Measurements from ENCODE around the gene C18orf32. TPM values are rescaled to one million over a fixed set of nuclear protein-coding genes. Genes with fewer than 3 reads are reported as not detected.
"Not testable (repeated sequence)": the region's sequence is repeated elsewhere in the genome, so short reads cannot be mapped to it uniquely, and the experiment has no call there.

Gene C18orf32
- polyA plus RNA-seq, 3 donors = 40.4 to 42.7 (median 41.6) TPM

DNA sequence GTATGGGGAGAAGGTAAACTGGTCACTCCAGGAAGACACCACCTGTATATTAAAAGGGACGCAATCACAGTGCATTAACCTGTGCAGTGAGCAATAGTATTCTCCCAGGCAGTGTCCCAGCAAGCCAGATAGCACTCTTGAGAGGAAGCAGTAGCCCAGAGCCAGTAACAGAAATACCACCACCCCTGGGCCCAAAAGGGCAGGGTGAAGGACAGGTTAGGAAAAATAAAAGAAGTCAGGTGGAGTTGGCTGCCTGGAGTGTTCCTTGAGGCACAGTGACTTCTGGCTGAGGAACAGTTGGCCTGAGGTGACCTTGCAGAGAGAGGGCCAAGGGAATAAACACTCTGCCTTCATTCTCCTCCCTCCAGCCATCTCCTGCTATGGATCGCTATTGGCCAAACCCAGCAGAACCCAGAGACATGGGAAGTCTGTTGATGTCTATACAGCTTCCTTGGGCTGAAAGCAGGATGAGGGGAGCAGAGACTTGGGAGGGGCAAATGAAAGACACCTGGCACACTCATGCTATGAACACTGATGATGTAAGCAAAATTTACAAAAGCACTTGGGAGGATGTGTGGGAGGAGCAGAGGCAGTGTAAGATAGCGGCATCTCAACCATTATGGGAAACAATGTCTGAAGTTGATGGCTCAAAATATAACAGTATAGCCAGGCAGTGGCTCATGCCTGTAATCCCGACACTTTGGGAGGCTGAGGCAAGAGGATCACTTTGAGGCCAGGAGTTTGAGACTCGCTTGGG is 7.5 kb downstream of the C18orf32 start:
- WGBS, 3 donors = 84 to 95% (median 92%) methylated on average over 5 of the region's 5 CpGs
- H3K27ac ChIP-seq (ENCODE audit: low read depth, low read length) = no peak overlapping the region

DNA sequence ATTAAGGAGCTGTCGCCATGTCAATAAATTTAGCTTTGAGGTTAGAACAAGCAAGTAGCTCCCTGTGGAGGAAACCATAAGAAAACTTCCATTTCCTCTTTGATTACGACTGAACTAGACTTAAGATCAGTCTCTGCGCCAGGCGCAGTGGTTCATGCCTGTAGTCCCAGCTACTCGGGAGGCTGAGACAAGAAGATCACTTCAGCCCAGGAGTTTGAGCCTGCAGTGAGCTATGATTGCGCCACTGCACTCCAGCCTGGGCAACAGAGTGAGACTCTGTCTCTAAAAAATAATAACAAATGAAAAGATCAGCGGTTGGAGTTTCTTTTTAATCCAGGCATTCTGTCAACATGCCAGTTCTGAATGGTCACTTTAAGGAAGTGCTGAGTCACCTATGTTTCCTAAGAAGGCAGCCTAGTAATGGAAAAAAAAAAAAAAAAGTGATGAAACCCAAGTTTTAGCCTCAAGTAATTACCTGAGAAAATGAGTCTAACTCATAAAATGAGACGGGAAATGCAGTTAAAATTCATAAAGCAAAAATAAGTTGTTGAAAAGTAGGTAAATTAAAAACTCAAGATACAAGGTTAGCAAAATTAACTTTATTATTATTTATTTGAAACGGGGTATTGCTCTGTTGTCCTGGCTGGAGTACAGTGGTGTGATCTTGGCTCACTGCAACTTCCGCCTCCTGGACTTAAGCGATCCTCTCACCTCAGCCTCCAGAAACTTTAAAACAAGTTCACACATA is 10.2 kb downstream of the C18orf32 start:
- H3K27ac ChIP-seq (ENCODE audit: low read depth, low read length) = no peak overlapping the region
- WGBS, 3 donors = 41 to 73% (median 46%) methylated on average over 11 of the region's 11 CpGs

DNA sequence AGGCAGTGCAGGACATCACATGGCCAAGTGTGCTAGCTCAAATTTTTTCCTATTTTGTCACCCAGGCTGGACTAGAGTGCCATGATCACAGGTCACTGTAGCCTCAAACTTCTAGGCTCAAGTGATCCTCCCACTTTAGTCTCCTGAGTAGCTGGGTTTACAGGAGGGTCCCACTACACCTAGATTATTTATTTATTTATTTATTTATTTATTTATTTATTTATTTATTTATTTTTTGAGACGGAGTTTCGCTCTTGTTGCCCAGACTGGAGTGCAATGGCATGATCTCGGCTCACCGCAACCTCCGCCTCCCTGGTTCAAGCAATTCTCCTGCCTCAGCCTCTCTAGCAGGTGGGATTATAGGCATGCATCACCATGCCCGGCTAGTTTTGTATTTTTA is 12.1 kb downstream of the C18orf32 start:
- 94 to 97% (median 94%) methylated on average over 6 of the region's 6 CpGs for WGBS, 3 donors
- H3K27ac ChIP-seq (ENCODE audit: low read depth, low read length) = not testable (repeated sequence)

DNA sequence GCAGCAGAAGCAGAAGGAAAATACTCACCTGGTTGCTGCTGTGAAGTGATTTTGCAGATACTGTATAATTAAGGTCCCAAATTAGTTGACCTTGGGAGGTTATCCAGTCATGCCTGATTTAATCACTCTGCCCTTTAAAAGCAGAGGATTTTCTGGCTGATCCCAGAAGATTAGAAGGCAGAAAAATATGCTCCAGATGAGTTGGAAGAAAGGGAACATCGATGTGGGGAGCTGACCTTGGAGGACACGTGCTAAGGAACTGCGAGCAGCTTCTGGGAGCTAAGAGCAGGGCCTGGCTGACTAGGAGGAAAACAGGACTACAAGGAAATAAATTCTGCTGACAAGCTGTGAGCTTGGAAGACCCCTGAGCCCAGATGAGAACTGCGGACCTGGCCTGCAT is 13.3 kb downstream of the C18orf32 start:
- 40 to 78% (median 75%) methylated on average over 4 of the region's 4 CpGs for WGBS, 3 donors
- no peak overlapping the region for H3K27ac ChIP-seq (ENCODE audit: low read depth, low read length)

DNA sequence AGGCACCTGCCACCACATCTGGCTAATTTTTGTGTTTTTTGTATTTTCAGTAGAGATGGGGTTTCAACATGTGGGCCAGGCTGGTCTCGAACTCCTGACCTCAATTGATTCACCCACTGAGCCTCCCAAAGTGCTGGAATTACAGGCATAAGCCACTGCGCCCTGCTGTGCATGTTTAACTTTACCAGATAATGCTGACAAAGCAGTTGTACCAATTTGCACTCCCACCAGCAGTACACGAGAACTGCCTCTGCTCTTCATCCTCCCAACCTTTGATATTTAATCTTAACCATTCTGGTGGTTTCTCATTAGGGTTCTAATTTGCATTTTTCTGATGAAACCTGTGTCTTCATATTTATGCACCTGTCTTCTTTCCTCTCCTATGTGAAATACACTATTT is 14.6 kb downstream of the C18orf32 start:
- 80 to 85% (median 82%) methylated on average over 3 of the region's 3 CpGs for WGBS, 3 donors
- no peak overlapping the region for H3K27ac ChIP-seq (ENCODE audit: low read depth, low read length)

DNA sequence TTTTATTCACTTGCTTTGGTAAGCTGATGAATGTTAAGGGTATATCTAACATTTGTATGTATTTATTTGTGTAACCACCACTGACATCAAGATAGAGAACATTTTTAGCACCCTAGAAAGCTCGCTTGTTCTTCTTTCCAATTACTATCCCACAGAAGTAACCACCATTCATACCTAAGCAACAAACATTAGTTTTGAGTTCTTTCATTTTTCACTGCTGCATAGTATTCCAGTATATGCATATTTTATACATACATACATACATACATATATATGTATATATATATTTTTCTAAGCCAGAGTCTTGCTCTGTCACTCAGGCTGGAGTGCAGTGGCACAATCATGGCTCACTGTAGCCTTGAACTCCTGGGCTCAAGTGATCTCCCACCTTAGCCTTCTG is 15.5 kb downstream of the C18orf32 start:
- WGBS, 3 donors = 91 to 96% (median 95%) methylated on average over 1 of the region's 1 CpG
- no peak overlapping the region for H3K27ac ChIP-seq (ENCODE audit: low read depth, low read length)

DNA sequence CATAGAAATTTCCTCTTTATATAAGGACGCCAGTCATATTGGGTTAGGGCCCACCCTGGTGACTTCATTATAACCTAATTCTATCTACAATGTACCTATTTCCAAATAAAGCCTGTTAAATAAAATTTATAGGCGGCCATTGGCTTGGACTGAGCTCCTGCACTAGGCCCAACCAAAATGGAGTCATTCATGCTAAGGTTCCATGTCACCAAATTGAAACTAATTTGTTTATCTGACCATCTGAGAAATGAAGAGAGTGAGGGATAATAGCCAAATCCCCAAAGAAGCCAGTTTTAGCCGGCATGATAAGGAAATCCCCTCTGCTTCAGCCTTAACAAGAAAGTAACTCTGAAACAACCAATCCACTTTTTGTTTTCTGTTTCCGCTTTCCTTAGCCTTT is 19.4 kb downstream of the C18orf32 start:
- H3K27ac ChIP-seq (ENCODE audit: low read depth, low read length) = no peak overlapping the region
- 88 to 92% (median 90%) methylated on average over 4 of the region's 4 CpGs for WGBS, 3 donors

DNA sequence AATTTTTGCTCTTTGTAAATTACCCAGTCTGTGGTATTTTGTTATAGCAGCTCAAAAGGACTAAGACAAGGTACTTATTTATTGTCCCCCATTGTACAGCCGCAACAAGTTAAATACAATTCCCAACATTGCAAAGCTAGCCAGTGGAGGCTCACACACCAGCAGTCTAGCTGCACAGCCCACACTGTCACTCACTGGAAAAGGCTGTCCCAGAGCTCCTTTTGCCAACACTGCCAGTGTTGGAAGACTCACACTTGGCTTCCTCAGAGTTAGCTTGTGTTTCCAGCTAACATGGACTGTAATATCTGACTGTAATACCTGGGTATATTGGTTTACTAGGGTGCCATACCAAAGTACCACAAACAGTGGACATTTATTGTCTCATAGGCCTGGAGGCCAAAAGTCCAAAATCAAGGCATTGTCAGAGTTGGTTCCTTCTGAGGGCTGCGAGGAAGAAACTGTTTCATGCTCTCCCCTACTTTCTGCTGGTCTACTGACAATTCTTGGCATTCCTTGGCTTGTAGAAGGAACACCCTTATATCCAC is 19.9 kb downstream of the C18orf32 start:
- H3K27ac ChIP-seq (ENCODE audit: low read depth, low read length) = no peak overlapping the region
- WGBS, 3 donors = 93 to 98% (median 96%) methylated on average over 2 of the region's 2 CpGs

DNA sequence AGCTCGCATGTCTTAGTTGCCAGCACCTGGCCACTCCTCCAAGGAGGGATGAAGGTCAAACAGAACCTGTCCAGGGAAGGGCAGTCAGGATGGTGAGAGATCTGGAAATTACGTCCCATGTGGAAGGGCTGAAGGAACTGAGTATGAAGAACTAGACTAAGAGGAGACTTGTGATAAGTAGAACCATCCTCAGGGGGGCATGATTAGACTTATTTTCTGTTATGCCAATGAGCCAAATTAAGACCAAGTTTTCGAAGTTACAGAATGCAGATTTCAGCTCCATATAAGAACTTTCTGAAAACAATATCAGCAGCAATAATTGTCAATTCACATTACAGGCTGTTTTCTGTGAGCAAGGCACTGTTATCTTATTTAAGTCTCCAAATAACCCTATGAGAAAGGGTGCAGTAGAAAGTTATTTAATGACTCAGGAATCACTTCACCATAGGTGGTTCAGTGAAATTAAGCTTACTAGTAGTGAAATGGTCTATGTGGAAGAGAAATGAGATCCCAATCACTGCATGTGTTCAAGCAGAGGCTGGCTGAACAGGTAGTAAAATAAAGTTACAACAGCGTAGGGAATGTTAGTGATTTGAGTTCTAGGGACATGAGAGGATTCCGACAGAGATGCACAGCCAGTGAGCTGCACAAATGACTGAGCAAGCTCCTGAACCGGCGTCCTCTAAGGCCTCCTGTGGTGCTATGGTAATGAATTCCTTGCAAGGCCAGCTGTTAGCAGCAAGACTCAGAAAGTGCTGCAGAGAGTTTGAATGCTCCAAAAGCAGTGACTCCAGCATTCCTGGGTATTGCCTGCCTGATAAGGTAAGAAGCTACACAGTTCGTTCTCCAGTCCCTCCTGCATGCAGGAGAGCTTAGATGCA is 22.1 kb downstream of the C18orf32 start:
- no peak overlapping the region for H3K27ac ChIP-seq (ENCODE audit: low read depth, low read length)
- 68 to 75% (median 70%) methylated on average over 8 of the region's 8 CpGs for WGBS, 3 donors

DNA sequence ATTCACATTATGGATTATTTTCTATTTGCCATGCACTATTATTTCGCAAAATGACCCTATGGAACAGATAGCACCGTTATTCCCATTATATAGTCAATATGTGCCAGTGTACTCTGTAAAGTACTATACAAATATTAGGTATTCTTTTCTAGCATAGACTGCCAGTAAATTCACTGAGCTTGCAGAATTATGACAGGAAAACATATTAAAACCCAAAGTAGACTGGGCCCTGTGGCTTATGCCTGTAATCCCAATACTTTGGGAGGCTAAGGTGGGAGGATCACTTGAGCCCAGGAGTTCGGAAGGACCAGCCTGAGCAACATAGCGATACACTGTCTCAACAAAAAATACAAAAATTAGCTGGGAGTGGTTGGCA is 25.4 kb downstream of the C18orf32 start:
- H3K27ac ChIP-seq (ENCODE audit: low read depth, low read length) = no peak overlapping the region
- WGBS, 3 donors = 90 to 93% (median 92%) methylated on average over 4 of the region's 4 CpGs

DNA sequence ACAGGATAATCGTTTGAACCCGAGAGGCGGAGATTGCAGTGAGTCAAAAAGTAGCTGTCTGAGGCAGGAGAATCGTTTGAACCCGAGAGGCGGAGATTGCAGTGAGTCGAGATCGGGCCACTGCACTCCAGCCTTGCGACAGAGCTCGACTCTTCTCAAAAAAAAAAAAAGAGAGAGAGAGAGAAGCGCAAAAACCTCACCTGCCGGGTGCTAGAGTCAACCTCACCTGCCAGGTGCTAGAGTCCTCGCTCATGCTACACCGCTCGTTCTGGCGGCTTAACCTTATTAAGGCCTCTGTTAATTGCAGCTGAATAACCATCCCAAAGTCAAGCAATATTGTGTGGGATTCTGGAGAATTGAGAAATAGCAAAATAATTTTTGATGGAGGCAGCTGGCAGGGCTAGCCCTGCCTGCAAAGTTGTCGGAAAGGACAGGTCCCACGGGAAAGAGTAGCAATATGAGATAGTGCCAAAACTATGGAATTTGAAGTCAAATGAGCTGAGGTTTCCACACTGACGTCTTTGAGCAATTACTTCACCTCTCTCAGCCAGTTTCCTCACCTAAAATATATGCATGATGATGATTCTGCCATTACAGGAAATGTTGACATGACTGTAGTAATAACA is 25.9 kb downstream of the C18orf32 start:
- H3K27ac ChIP-seq (ENCODE audit: low read depth, low read length) = no peak overlapping the region
- WGBS, 3 donors = 30 to 50% (median 40%) methylated on average over 19 of the region's 19 CpGs

DNA sequence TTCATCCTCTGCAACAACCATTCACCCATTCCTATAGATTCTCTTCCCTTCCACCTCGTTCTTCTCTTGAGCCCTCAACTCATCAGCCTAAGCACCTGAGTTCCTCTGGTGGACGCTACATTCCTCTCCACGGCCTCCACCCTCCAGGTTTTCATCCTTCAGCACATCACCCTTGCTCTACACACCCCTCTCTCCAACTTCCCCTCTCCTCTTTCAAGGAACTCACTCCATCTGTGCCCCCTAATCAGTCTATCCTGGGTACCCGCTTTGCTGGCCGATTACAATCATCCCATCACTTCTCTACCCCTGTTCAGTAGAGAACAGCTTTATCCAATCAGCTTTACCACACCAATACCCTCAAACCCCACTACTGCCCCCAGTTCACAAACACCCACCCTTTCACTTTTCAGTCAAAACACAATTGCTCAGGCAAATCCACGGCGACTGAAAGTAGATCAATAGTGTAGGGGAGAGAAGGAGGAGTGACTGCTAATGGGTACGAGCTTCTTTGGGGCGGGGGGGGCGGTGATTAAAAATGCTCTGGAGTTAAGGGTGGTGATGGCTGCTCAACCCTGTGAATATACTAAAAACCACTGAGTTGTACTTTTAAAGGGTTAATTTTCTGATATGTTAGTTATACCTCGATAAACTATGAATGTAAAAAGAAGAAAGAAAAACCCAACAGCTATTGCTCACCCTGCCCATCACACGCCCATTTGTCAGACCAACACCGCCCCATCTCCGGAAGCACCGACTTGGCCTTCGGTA is 27.4 kb downstream of the C18orf32 start:
- WGBS, 3 donors = 6 to 21% (median 16%) methylated on average over 16 of the region's 16 CpGs
- no peak overlapping the region for H3K27ac ChIP-seq (ENCODE audit: low read depth, low read length)

DNA sequence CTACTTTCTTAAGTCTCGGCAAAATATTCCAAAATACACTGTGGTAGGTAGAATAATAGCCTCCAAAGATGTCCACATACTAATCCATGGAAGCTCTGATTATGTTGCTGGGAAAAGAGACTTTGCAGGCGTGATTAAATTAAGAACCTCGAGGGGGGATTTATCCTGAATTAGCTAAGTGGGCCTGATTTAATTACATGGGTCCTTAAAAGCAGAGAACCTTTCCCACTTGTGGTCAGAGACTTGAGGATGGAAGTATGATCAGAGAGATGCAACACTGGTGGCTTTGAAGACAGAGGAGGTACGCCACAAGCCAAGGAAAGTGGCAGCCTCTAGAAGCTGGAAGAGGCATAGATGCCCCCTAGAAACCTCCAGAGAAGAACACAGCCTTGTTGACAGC is 29.4 kb downstream of the C18orf32 start:
- no peak overlapping the region for H3K27ac ChIP-seq (ENCODE audit: low read depth, low read length)
- WGBS, 3 donors = 93 to 97% (median 95%) methylated on average over 4 of the region's 4 CpGs

DNA sequence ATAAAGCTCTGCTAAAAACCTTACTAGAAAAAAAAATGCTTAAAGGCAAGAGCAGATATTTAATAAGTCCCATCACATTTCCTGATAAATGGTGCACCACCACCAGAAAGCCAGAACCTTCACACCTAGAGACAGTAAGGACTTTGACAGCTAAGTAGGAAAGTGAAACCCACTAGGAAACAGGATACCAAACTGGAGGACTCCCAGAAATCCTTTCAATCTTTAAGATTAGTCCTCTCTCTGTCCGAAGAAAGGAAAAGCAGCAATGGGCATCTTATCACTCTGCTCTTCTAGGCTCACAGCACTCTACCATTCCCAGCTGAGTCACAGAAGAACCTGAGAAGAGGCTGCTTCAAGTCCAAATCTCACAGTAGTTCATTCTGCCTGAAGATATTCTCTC is 30.2 kb downstream of the C18orf32 start:
- no peak overlapping the region for H3K27ac ChIP-seq (ENCODE audit: low read depth, low read length)
- WGBS, 3 donors = 12 to 43% (median 42%) methylated on average over 1 of the region's 1 CpG

DNA sequence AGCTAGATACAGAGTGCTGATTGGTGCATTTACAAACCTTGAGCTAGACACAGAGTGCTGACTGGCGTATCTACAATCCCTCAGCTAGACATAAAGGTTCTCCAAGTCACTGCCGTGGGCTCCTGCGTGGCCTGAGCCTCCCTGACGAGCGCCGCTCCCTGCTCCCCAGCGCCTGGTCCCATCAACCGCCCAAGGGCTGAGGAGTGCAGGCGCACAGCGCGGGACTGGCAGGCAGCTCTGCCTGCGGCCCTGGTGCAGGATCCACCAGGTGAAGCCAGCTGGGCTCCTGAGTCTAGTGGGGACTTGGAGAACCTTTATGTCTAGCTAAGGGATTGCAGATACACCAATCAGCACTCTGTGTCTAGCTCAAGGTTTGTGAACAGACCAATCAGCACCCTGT is 34.5 kb downstream of the C18orf32 start:
- H3K27ac ChIP-seq (ENCODE audit: low read depth, low read length) = not testable (repeated sequence)
- 96 to 98% (median 97%) methylated on average over 11 to 12 of the region's 12 CpGs for WGBS, 3 donors

DNA sequence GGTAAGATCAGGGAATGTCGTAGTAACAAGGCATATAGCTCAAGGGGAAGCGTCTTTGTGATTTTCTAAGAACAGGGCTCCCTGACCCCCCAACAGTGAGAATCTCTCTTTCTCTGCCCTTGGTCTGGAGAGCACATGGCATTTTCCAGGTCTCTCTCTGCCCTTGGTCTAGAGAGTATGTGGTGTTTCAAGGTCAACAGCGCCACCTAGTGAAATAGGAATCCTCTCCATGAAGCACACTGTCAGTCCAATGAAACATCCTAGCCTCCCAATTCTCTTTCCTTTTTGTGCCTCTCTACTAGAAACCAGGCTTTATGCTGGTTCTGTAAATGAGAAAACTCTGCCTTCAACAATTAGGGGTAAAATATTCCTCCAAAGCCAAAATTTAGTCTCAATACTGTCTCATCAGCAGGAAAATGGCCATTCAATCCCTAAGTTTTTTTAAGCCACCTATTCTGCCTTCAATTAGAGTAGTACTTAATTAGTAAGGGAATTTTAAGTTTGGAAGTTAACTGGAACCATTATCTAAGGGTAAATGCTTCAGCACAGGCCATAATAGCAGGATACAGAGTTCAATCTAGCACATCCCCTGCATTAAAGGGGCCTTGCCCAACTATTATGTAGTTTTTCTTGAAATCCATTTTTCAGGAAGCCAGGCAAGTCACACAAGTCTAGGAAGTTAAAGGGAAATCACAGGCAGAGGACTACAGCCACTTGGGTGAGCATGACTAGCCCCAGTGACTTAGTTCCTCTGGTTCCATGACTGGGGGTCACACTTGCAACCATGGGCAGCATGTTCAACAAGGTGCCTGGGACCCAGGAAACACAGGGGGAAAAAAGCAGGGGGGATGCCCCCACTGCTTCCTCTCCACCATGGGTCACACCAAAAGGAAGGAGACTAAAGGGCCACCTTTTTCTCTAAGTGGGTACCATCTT is 39.0 kb downstream of the C18orf32 start:
- 66 to 76% (median 73%) methylated on average over 3 of the region's 3 CpGs for WGBS, 3 donors
- no peak overlapping the region for H3K27ac ChIP-seq (ENCODE audit: low read depth, low read length)

DNA sequence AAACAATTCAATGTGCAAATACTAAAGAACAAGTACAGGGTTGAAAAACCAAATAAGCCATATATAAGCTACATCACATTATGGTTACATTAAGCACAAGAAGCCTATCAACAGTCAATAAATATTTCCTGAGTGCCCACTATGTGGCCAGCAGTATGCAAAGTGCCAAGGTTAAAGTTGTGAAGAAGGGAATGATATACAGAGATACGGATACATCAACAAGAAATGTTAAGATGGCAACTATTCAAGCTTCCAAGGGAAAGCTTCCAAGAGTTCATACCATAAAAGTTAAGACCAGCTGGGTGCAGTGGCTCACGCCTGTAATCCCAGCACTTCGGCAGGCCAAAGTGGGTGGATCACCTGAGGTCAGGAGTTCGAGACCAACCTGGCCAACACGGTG is 40.6 kb downstream of the C18orf32 start:
- no peak overlapping the region for H3K27ac ChIP-seq (ENCODE audit: low read depth, low read length)
- 87 to 97% (median 97%) methylated on average over 5 of the region's 5 CpGs for WGBS, 3 donors
